Measurements from ENCODE around the gene RAD51D.

RAD51D gene

DNA sequence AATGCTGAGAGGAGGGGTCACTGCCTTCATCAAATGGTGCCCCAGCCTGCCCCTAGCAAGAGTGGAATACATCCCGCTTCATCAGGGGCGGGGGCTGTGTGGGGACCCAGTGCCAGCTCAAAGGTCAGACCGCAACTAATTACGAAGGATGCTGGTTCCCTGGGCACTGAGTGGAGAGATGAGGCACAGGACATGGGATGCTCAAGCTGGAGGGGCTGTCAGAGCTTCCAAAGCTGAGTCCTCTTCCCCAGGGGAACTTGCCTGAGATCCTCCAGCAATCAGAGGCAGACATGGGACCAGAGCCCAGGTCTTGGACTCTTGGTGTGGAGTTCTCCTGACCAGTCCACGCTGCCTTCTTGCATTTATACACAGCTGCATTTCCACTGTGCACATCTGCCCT lies 46.9 kb upstream of the RAD51D start:
- ATAC-seq (ENCODE audit: insufficient read depth, low read depth) = no peak

DNA sequence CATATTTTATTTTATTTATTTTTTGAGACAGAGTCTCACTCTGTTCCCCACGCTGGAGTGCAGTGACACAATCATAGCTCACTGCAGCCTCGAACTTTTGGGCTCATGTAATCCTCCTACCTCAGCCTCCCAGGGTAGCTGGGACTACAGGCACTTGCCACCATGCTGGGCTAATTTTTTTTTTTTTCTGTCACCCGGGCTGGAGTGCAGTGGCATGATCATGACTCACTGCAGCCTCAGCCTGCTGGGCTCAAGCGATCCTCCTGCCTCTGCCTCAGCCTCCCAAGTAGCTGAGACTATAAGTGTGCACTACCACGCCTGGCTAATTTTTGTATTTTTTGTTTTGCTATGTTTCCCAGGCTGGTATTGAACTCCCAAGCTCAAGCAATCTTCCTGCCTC lies 45.1 kb upstream of the RAD51D start:
- Histone ChIP-seq H3K9me3 (ENCODE audit: insufficient read depth, low read length, severe bottlenecking) (no peaks in the 10 kb centered on the region), H2AFZ (ENCODE audit: low read depth, low read length) (no peak overlapping the region)
- no peak for ATAC-seq (ENCODE audit: insufficient read depth, low read depth)

More for the DNA sequence above, 46.9 kb upstream of the RAD51D start:
- Histone ChIP-seq H3K36me3 (ENCODE audit: insufficient read depth, low read length) (no peaks in the 10 kb centered on the region), H3K79me2 (ENCODE audit: insufficient read depth, low read length) (no peaks in the 10 kb centered on the region), H3K4me3 (ENCODE audit: low read depth in 1 of 2, low read length in 2 of 2) (no peak overlapping the region), H3K4me1 (ENCODE audit: insufficient read depth, low read length) (peaks cover under 1% of the 10 kb centered on the region; the same call in 1 of the 2 replicates), H2AFZ (ENCODE audit: low read depth, low read length) (no peak overlapping the region), H3K9me3 (ENCODE audit: insufficient read depth, low read length, severe bottlenecking) (no peaks in the 10 kb centered on the region), H3K4me2 (ENCODE audit: insufficient read depth, low read length) (no peak overlapping the region), H3K27ac (ENCODE audit: low read length) (no peak overlapping the region), H3K27me3 (ENCODE audit: insufficient read depth, low read length, poor library complexity) (no peaks in the 10 kb centered on the region), H3K9ac (ENCODE audit: low read depth, low read length) (no peak overlapping the region), H4K20me1 (ENCODE audit: insufficient read depth, low read length) (no peaks in the 10 kb centered on the region)
- DNase-seq = no peak
- TF ChIP-seq, protein P1, sequence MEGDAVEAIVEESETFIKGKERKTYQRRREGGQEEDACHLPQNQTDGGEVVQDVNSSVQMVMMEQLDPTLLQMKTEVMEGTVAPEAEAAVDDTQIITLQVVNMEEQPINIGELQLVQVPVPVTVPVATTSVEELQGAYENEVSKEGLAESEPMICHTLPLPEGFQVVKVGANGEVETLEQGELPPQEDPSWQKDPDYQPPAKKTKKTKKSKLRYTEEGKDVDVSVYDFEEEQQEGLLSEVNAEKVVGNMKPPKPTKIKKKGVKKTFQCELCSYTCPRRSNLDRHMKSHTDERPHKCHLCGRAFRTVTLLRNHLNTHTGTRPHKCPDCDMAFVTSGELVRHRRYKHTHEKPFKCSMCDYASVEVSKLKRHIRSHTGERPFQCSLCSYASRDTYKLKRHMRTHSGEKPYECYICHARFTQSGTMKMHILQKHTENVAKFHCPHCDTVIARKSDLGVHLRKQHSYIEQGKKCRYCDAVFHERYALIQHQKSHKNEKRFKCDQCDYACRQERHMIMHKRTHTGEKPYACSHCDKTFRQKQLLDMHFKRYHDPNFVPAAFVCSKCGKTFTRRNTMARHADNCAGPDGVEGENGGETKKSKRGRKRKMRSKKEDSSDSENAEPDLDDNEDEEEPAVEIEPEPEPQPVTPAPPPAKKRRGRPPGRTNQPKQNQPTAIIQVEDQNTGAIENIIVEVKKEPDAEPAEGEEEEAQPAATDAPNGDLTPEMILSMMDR (IDR thresholded peaks at IDR 0.05; ENCODE audit: borderline replicate concordance, extremely low read depth, low read length, poor library complexity, severe bottlenecking) = no peak
- TF ChIP-seq EZH2 (IDR thresholded peaks at IDR 0.05; ENCODE audit: borderline replicate concordance, low read depth, low read length, severe bottlenecking) = no peak

DNA sequence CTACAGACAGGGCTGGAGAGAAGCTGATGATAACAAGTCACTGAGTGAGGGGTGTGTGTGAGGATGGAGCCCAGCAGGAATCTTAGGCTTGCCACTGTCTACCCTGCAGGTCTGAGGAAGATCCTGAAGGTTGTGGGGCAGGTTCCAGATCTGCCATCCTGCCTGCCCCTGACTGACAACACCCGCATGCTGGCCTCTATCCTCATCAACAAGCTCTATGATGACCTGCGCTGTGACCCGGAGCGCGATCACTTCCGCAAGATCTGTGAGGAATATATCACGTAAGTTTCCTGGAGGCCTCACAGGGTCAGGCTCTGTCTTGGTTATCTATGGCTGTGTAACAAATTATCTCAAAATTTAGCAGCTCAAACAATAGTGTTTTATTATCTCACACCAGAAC lies 44.2 kb upstream of the RAD51D start:
- no peak for TF ChIP-seq EZH2 (IDR thresholded peaks at IDR 0.05; ENCODE audit: borderline replicate concordance, low read depth, low read length, severe bottlenecking)
- TF ChIP-seq, protein P1 (IDR thresholded peaks at IDR 0.05; ENCODE audit: borderline replicate concordance, extremely low read depth, low read length, poor library complexity, severe bottlenecking) = no peak
- Histone ChIP-seq H3K4me2 (ENCODE audit: insufficient read depth, low read length) (no peak overlapping the region), H3K9ac (ENCODE audit: low read depth, low read length) (no peak overlapping the region), H3K27ac (ENCODE audit: low read length) (no peak overlapping the region), H3K79me2 (ENCODE audit: insufficient read depth, low read length) (no peaks in the 10 kb centered on the region), H4K20me1 (ENCODE audit: insufficient read depth, low read length) (no peaks in the 10 kb centered on the region), H2AFZ (ENCODE audit: low read depth, low read length) (no peak overlapping the region), H3K9me3 (ENCODE audit: insufficient read depth, low read length, severe bottlenecking) (no peaks in the 10 kb centered on the region), H3K36me3 (ENCODE audit: insufficient read depth, low read length) (no peaks in the 10 kb centered on the region), H3K27me3 (ENCODE audit: insufficient read depth, low read length, poor library complexity) (peaks cover 2% of the 10 kb centered on the region), H3K4me3 (ENCODE audit: low read depth in 1 of 2, low read length in 2 of 2) (no peak overlapping the region), H3K4me1 (ENCODE audit: insufficient read depth, low read length) (no peaks in the 10 kb centered on the region)
- ATAC-seq (ENCODE audit: insufficient read depth, low read depth) (no peak), DNase-seq (no peak)

More for the DNA sequence above, 45.1 kb upstream of the RAD51D start:
- H3K79me2 ChIP-seq (ENCODE audit: insufficient read depth, low read length) = no peaks in the 10 kb centered on the region
- H3K9ac ChIP-seq (ENCODE audit: low read depth, low read length) = no peak overlapping the region
- H3K27me3 ChIP-seq (ENCODE audit: insufficient read depth, low read length, poor library complexity) = peaks cover 2% of the 10 kb centered on the region
- no peak overlapping the region for H3K4me3 ChIP-seq (ENCODE audit: low read depth in 1 of 2, low read length in 2 of 2)
- no peak for DNase-seq
- H3K4me2 ChIP-seq (ENCODE audit: insufficient read depth, low read length) = no peak overlapping the region
- H3K27ac ChIP-seq (ENCODE audit: low read length) = no peak overlapping the region
- TF ChIP-seq, protein P1 (IDR thresholded peaks at IDR 0.05; ENCODE audit: borderline replicate concordance, extremely low read depth, low read length, poor library complexity, severe bottlenecking) = no peak
- TF ChIP-seq EZH2 (IDR thresholded peaks at IDR 0.05; ENCODE audit: borderline replicate concordance, low read depth, low read length, severe bottlenecking) = no peak
- H3K4me1 ChIP-seq (ENCODE audit: insufficient read depth, low read length) = no peaks in the 10 kb centered on the region
- H3K36me3 ChIP-seq (ENCODE audit: insufficient read depth, low read length) = no peaks in the 10 kb centered on the region
- H4K20me1 ChIP-seq (ENCODE audit: insufficient read depth, low read length) = no peaks in the 10 kb centered on the region

DNA sequence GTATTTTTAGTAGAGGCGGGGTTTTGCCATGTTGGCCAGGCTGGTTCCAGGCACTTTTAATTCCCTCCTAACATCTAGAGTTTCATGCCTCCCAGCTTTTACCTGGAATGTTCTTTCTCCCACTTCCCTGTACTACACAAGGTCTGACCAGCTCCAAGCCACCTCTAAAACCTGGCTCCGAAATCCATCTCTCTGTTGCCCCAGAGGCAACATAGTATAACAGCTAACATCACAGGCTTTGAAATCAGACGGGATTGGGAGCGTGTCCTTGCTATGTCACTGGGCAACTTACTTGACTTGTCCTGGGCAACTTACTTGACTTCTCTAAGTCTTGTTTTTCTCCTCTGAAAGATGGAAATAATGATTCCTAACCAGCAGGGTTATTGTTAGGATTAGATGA lies 43.1 kb upstream of the RAD51D start:
- H3K27ac ChIP-seq (ENCODE audit: low read length) = no peak overlapping the region
- no peaks in the 10 kb centered on the region for H3K79me2 ChIP-seq (ENCODE audit: insufficient read depth, low read length)
- ATAC-seq (ENCODE audit: insufficient read depth, low read depth) (no peak), DNase-seq (no peak)
- no peaks in the 10 kb centered on the region for H3K4me1 ChIP-seq (ENCODE audit: insufficient read depth, low read length)
- TF ChIP-seq EZH2 (IDR thresholded peaks at IDR 0.05; ENCODE audit: borderline replicate concordance, low read depth, low read length, severe bottlenecking) = no peak
- TF ChIP-seq, protein P1 (IDR thresholded peaks at IDR 0.05; ENCODE audit: borderline replicate concordance, extremely low read depth, low read length, poor library complexity, severe bottlenecking) = no peak
- H3K36me3 ChIP-seq (ENCODE audit: insufficient read depth, low read length) = no peaks in the 10 kb centered on the region
- H2AFZ ChIP-seq (ENCODE audit: low read depth, low read length) = no peak overlapping the region
- H3K9ac ChIP-seq (ENCODE audit: low read depth, low read length) = no peak overlapping the region
- no peak overlapping the region for H3K4me2 ChIP-seq (ENCODE audit: insufficient read depth, low read length)
- H3K4me3 ChIP-seq (ENCODE audit: low read depth in 1 of 2, low read length in 2 of 2) = no peak overlapping the region
- peaks cover 2% of the 10 kb centered on the region for H3K27me3 ChIP-seq (ENCODE audit: insufficient read depth, low read length, poor library complexity)
- H4K20me1 ChIP-seq (ENCODE audit: insufficient read depth, low read length) = no peaks in the 10 kb centered on the region
- H3K9me3 ChIP-seq (ENCODE audit: insufficient read depth, low read length, severe bottlenecking) = no peaks in the 10 kb centered on the region

All from DND-41 (cell line).